Cardiac fibroblast (primary cell): Measurements from ENCODE around the gene ZNF638.

Experiments used
- DNase-seq, 2 donors: peaks; one replicate each; pipeline versions ENCODE4 v3.0.0 to v3.0.0-alpha.2; 2010; ENCODE audit warnings: low read depth in 2 of 2
- H3K4me3 ChIP-seq, 2 donors: replicated peaks in 1 of 2; 1 replicate in 1 of 2; 2 replicates in 1 of 2; pipeline ENCODE4 v1.5.1; 2011; ENCODE audit warnings: low read depth in 2 of 2, low read length in 2 of 2, mild to moderate bottlenecking in 2 of 2, moderate library complexity in 1 of 2
- CTCF ChIP-seq: IDR thresholded peaks from one replicate; pipeline ENCODE4 v1.5.1; 2011; ENCODE audit warnings: low read depth, mild to moderate bottlenecking, low read length, inconsistent platforms

ZNF638 gene

DNA sequence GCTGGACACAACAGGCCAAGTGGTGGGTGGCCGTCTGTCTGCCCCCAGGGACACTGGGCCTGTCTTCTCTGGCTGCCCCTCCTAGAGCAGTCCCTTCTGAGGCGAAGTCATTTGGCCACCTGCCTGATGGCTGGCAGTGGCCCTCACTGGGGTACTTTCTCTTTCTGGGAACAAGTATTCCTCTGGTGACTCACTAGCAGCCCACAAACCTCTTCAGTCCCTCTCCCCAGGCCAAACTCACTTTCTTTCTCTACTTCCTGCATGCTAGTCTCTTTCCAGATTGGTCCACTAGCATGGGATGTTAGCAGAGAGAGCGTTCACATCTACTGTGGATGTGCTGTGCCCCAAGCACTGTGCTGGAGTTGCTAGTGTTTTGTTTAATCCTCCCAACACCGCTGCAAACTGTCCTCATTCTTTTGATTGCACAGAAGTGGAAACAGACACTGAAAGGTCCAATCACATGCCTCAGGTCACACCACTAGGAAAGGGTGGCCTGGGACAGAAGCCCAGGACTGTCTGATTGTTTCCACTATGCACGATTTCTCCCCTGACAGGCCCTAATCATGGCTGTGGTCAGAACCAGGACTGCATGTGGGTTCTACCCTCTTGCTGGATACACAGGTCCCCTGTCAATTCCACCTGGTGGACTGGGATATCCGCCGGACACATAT is 127.0 kb downstream of the ZNF638 start:
- TF ChIP-seq CTCF, result no peak
- DNase-seq, result peak; percentile 48 to 50
- H3K4me3 ChIP-seq, result no peak overlapping the region

GRCh38 chr2:71459084-71459431 is 127.5 kb downstream of the ZNF638 start:
- DNase-seq, result no peak
- H3K4me3 ChIP-seq, result no peak overlapping the region
- TF ChIP-seq CTCF, result no peak

- DNase-seq, result no peak
- TF ChIP-seq CTCF, result no peak
- H3K4me3 ChIP-seq, result no peak overlapping the region
Observed at GRCh38 chr2:71460056-71460455, 128.5 kb downstream of the ZNF638 start.

- peak; percentile 64 for TF ChIP-seq CTCF
Observed at GRCh38 chr2:71460595-71461303, 129.2 kb downstream of the ZNF638 start.

GRCh38 chr2:71461304-71461671 is 129.7 kb downstream of the ZNF638 start:
- no peak for DNase-seq
- H3K4me3 ChIP-seq, result no peak overlapping the region
- no peak for TF ChIP-seq CTCF

More at GRCh38 chr2:71460595-71461303, 129.2 kb downstream of the ZNF638 start:
- peak in 1 of 2 donors; percentile 54 for DNase-seq
- H3K4me3 ChIP-seq, result no peak overlapping the region

GRCh38 chr2:71462056-71462605 is 130.5 kb downstream of the ZNF638 start:
- H3K4me3 ChIP-seq, result no peak overlapping the region
- DNase-seq, result no peak
- no peak for TF ChIP-seq CTCF
